CD4-positive, alpha-beta T cell treated with Interleukin-10 for 1 hour (primary cell): Measurements from ENCODE around the gene TMEM267.
"Not testable (repeated sequence)": the region's sequence is repeated elsewhere in the genome, so short reads cannot be mapped to it uniquely, and the experiment has no call there.

Experiments used
- DNase-seq: peaks from one replicate; pipeline ENCODE4 v3.0.0-alpha.2; 2020

TMEM267 gene

DNA sequence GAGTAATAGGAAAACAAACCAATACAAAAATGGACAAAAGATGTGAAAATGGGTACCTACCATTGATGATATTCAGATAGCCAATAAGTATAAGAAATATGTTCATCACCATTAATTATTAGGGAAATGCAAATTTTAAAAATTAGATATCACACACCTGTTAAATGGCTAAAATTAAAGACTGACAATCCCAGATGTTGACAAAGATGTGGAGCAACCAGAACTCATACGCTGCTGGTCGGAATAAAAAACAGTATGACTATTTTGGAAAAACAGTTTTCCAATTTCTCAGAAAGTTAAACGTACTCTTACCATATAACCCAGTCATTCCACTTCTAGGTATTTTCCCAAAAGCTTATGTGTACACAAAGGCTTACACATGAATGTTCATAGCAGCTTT is 27.1 kb downstream of the TMEM267 start:
- DNase-seq = no peak

DNA sequence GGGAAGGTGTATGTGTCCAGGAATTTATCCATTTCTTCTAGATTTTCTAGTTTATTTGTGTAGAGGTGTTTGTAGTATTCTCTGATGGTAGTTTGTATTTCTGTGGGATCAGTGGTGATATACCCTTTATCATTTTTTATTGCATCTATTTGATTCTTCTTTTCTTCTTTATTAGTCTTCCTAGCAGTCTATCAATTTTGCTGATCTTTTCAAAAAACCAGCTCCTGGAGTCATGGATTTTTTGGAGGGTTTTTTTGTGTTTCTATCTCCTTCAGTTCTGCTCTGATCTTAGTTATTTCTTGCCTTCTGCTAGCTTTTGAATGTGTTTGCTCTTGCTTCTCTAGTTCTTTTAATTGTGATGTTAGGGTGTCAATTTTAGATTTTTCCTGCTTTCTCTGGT is 42.1 kb downstream of the TMEM267 start:
- DNase-seq = not testable (repeated sequence)

DNA sequence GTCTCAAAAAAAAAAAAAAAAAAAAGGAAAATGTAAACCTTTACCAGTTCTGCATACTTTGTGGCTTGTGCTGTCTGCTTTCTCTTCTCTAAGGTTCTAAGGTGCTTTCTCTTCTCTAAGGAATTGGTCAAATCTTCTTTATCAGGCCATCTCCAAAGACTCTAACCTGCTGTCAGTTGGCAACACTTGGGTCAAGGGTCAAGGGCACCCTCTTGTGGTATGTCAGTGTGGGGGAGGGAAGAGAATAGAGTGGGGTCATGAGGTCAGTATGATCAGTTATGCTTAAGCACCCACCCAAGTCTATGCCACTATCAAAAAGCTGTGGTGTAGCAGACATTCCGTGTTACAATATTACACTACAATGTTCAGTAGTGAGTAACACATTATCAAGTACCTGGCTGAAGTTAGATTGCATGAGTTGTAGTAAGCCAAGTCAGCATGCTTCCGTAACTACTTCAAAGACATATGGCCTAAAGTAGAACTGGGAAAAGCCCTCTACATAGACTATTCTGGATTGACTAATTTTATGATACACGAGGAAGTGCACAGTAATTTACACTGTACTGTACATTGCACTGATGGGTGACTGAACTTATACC is 46.5 kb downstream of the TMEM267 start:
- DNase-seq = no peak

DNA sequence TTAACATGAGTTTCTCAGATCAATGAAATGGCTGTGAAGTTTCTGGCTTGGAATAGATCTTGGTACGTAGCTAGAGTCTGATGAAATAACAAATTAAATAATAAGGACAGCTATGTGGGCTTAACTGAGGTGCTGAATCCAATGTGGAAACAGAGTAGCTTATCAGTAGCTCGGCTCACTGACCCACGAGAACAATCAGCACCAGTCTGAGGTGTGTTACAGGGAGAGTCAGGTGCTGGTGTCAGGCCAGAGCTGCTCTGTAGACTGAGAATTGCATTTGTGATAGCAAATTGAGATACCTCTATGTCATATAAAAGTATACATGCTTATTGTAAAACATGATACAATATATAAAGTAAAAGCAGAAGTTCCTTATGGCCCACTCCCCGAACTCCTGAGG is 50.3 kb downstream of the TMEM267 start:
- DNase-seq = no peak

DNA sequence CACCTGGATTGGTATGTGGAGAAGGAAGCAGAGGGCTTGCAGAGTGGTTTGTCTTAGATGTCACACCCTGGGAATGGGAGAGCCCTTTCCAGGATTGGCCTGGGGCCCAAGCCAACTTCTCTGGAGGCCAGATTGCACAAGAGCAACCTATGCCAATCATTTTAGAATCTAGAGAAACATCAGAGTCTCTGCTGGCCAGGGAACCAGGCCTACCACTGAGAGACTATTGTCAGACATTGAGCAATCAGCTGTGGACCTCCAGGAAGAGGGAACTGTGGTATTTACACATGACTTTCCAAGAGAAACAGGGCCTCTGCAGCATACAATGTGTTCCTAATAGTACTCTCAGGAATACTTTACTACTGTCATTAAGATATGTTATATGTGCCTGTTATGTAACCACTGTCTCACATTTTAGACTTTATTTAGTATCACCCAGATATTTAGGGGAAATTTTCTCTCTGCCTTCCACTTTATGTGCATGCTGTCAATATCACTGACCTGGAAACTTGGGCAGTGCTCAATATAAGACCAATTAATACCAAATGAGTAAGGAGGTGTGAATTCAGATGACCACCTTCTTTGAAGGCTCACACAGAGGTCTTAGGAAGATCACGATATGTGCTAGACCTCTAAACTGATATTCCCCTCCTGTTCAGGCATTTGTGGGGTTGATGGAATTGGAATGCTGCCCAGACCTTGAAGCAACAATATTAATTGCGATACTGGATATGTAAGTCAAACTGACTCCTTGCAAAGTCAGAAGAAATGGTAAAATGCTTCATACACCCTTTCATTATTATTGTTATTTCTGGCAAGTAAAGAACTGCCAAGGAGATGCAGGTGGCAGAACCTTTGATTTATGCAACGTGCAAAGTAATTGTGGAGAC is 50.9 kb downstream of the TMEM267 start:
- DNase-seq = no peak

DNA sequence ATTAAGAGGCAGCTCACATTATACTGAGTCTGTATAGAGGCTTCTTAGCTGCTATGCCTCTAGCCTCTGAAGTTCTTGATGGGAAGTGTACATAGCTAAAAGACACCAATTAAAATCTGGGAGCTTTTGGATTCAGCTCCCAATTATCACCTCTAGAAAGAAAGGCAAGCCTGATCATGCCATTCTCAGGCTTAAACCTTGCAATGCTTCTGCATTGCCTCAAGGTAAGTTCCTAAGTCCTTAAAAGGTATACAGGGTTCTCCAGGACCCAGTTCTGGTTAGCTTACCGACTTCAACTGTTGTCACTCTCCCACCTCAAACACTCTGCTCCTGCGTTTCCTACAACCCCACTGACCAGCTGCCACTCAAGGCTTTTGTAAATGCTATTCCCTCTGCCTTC is 54.0 kb downstream of the TMEM267 start:
- no peak for DNase-seq

DNA sequence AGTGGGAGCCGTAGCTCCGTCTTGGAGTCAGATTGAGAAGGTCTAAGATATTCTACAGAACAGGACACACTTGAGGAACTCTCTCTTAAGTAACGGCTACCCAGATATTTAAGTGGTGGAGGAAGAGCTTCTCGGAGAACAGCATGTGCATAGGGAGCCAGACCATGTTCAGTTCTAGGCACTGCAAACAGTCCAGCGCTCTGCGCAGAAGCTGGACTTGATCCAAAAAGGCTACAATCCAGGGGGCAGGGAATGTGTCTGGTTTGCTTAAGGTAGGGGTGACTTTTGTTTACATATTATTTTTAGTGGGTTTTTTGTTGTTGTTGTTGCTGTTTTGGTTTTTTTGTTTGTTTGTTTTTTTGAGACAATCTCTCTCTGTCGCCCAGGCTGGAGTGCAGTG is 54.6 kb downstream of the TMEM267 start:
- no peak for DNase-seq

DNA sequence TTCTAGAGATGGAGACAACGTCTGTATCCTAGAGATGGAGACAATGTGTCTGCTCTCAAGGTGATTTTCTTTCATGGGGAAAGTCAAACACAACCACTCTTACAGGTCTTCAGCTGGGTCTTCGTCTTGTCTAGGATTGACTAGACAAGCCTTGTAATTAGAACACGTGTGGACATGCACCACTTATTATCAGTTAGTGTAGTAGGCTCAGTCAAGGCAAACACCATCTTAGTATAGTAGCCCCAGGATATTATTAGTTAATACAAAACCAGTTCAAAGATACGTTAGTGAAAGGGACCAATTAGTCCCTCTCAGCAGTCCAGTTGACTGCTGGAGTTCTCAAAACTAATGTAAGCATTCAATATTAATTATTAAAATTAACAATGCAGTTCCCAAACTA is 56.4 kb downstream of the TMEM267 start:
- DNase-seq = no peak

DNA sequence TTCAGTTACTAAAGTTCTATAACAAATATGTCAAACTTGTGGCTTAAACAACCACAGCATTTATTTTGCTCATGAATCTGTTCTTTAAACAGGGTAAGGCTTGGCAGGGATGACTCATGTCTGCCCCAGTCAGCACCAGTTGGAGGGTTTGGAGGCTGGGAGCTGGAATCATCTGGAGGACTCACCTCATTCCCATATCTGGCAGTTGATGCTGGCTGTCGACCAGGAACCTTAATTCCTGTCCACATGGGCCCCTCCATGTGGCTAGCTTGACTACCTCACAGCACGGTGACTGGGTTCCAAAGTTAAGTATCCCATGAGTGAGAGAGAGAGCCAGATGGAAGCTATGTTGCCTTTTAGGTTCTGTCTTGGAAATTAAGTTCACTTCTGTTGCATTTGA is 57.7 kb downstream of the TMEM267 start:
- DNase-seq = no peak

DNA sequence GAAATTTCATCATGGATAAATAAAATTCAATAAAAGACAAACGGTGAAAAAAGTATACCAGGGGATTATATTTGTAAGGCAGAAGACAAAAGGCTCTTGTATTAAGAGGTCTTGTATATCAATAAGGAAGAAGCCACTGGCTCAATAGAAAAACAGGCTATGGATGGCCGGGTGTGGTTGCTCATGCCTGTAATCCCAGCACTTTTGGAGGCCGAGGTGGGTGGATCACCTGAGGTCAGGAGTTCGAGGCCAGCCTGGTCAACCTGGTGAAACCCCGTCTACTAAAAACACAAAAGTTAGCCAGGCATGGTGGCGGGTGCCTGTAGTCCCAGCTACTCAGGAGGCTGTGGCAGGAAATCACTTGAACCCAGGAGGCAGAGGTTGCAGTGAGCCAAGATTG is 60.6 kb downstream of the TMEM267 start:
- not testable (repeated sequence) for DNase-seq

DNA sequence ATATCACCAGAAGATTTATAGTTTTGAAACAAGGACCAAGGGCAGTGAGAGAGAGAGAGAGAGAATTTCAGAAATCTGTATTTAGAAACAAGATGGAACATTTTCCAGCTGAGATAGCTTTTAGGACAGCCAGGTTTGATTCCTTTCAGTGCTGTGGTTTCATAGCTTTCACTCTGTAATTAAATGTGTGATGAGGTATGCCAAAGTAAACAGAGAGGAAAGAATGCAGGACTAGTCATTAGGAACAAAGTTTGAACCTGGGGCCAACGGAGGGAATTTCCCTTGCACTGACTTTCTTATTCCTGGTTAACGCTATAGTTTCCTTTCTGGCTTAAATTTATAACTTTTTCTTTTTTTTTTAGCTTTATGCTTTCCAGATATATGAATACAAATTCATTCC is 61.5 kb downstream of the TMEM267 start:
- DNase-seq = no peak

DNA sequence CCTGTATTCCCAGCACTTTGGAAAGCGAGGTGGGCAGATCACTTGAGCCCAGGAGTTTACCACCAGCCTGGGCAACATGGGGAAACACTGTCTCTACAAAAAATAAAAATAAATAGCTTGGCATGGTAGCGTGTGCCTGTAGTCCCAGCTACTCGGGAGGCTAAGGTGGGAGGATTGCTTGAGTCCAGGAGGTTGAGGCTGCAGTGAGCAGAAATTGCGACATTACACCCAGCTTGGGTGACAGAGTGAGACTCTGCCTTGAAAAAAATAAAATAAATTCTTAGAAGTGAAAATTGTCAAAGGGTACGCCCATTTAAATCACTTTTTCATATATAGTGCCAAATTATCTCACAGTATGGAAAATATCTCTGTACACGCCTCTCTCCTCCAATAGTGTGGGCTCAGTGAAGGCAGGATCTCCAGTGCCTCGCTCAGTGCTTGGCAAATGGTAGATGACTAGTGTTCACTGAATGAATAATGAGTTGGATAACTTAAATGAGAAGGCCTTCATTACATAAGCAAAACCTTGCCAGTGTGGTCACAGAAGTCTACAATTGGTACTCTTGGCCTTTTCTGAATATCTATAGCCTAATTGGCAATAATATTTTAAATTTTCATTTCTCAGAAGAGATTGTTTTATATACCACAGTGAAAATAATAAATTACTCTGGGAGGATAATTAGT is 62.1 kb downstream of the TMEM267 start:
- DNase-seq = no peak

DNA sequence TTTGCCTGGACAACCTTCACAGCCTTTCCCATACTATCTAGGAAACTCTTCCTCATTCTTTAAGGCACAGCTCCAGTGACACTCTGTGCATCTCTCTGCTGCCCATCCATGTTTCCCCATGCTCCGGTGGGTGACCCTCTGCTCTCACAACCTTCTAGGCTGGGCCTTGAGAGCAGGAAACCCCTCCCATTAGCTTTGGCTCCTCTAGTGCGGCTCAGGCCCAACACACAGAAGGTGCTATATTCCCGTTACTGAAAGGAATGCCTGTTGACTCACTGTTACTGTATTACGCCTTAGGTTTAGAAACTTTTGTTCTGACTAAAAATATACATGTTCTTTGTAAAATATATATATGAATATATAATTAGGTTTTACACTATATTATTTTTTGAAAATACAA is 63.4 kb downstream of the TMEM267 start:
- DNase-seq = no peak

DNA sequence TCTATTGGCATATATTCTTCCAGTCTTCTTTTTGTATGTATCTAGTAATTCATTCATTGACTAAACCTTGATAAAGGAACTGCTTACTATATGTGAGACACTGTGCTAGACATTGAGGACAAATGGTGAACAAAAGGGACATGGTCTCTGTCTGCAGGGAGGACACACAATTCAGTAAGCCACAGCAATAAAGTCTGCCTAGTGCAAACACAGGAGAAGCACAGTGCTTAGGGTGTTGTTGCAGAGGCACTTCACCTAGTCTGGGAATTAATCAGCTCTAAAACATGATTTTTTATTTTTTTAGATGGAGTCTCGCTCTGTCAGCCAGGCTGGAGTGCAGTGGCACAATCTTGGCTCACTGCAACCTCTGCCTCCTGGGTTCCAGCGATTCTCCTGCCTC is 65.1 kb downstream of the TMEM267 start:
- no peak for DNase-seq

DNA sequence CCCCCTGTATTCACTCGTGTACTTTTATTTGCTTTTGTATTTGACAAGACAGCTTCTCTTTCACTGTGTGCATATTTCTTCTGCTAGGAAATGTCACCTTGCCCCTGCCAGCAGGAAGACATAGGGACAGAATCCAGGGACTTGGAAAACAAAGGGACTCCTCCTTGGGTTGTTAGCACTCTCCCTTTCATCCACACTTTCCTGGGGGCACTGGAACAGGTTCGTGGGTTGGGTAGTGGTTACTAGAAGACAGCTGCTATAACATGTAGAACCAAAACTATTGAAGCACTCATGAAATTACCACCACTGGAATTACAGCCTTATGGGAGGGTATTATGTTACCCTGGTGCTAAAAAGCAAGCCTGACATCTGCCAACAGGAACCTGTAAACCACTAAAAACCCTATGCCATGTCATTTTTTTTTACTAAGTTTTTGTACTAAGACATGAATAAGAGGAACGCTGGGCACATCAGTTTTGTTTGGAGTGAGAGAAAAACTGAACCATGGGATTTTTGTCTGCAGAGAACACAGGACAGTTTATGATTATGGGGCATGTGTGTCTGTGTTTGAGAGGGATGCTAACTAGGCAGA is 66.8 kb downstream of the TMEM267 start:
- DNase-seq = no peak

DNA sequence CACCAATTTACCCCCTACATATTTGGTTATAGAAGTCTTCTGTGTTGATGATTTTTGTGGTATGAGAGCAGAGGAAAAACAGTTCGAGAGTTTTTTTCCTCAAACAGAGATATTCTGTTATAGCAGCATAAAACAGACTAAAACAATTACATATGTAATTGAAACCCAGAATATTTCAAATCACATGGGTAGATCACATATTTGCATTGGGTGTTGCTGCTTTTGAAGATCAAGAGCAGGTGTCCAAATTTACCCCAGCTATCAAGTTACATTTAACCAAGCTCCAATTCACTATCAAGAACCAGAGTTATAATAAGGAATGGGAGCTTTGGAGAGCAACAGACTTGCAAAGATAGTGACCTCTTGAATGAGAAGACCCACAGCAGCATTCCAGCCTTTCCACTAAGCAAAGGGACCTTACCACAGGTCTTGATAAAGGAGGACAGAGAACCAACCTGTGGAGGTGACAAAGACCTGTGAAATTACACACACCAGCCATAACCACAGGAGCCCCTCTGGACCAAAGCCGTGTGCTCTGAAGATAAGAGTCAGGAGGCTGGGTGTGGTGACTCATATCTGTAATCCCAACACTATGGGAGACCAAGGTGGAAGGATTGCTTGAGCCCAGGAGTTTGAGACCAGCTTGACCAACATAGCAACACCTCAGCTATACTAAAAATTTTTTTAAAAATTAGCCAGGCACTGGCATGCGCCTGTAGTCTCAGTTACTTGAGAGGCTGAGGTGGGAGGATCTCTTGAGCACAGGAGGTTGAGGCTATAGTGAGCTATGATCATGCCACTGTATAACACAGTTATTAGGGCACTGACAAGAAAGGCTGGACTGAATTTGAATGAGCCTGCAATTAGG is 67.5 kb downstream of the TMEM267 start:
- no peak for DNase-seq

DNA sequence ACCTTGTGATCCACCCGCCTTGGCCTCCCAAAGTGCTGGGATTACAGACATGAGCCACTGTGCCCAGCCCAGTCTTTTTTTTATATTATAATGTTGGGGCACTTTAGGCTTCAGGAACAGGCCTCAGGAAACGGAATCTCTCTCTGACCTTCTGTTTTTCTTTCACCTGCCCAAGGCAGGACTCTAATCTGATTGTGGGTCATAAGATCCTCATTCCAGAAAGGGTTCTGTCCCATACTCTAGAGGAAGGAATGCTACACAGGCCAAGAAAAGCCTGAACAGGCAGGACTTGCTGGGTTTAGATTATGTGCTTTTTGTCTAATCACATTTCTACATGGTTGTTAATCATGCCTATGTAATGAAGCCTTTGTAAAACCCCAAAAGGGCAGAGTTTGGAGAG is 69.7 kb downstream of the TMEM267 start:
- DNase-seq = no peak

DNA sequence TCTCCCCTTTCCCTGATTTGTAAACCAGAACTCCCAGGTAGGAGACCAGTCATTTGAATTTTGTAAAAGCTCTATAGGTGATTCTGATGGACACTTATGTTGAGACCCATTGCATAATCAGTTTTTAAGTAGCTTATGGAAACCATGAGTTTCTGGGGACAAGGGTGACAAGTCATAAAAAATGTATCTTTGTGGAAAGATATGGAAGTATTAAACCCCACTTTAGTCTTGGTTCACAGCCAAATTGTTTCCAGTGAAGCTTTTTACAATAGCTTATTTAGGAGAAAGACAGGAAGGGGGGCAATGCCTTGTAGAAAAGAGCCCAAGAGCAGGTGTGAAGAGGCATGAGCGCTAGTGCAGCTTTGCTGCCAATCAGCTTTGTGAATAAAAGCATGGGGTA is 71.0 kb downstream of the TMEM267 start:
- no peak for DNase-seq

DNA sequence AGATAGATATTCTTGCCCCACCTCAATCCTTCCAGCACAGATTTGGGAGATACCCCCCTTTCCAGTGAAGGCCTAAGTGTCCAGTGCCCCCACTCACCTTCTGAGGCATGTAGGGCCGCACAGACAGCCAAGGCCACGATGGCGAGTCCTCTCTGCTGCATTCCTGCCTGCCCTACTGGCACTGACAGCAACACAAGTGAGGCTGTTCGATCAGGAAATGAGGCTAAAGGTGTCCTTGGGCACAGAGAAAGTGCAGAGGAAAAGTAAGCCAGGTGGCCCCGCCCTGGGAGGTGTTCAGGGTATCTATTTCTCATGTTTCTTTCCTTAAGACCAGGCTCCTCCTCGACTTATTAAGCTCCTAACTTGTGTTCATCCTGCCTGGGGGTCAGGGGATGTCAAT is 71.5 kb downstream of the TMEM267 start, which contains the start of gene CCL28:
Gene CCL28, minus strand, starts transcription at position 236 of the 400 bp plus-strand sequence. Its CDS starts 75 bp downstream, at position 161.
- DNase-seq = no peak

DNA sequence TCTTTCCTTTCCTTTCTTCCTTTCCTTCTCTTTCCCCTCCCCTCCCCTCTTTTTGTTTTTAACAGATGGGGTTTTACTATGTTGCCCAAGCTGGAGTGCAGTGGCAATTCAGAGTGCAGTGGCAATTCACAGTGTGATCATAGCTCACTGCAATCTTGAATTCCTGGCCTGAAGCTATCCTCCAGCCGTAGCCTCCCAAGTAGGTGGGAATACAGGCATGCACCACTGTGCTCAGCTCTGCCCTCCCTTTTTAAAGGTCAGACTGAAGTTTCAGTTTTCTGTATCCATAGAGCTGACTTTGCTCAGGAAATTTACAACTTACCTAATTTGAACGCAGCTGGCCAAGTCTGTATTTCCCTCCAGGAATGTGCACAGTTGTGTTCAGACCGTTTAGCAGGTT is 72.2 kb downstream of the TMEM267 start:
- DNase-seq = no peak

DNA sequence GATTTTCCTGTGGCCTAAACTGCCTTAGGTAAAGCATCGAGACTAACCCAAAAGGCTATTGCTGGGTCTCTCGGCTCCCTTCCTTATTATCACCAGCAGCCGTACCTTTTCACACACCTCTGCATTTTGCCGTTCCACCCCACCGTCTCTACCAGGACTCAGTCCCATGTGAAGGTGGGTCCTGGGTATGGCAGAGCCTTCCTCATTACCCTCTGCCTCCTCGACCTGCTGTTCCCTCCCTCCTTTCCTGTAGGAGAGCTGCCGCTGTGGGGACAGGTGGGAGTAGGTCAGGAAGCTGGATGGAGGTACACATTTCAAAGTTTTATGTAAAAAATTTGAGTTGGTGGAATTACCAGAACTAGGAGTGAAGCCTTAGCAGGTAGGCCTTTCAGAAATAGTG is 73.3 kb downstream of the TMEM267 start:
- DNase-seq = no peak

DNA sequence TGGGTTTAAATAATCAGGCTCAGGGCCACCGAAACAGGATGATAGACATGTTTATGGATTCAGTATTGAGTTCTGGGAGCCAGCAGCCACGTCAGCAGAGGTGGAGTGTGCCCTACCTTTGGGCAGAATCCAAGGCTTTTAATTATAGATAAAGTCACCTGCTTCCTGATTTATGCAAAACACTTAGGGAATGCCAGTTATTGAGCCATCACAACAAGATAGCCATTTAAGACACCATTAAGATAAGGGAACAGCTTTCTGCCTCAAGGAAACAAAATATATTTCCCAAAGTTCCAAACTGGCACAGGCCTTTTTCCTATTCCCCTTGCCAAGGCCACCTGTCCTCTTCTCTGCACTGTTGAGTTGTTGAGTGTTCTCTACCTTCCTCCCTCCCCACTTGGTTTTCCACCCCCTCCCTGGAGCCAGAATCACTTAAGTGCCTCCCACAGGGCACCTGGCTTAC is 73.8 kb downstream of the TMEM267 start:
- DNase-seq = no peak
